RWPE2 (cell line): ENCODE measurements around the gene HERPUD2.

Experiments
- ATAC-seq: fragments of 200-7000 bp; cut with Tn5 transposase; 3 replicates; pipeline ENCODE4 v1.9.1; 2021; ENCODE audit warnings: low read depth
- DNase-seq: peaks from one replicate; pipeline ENCODE4 v3.0.0-alpha.2; 2020; ENCODE audit warnings: low spot score
- H3K27ac ChIP-seq: fragments of 450-650 bp; 2 replicates; pipeline ENCODE4 v1.5.1; 2017; ENCODE audit warnings: mild to moderate bottlenecking; ENCODE audit not compliant: poor library complexity, severe bottlenecking
- H3K27me3 ChIP-seq: fragments of 250-450 bp; sonication (Bioruptor Pico); 2 replicates; pipeline ENCODE4 v1.5.1; 2021; ENCODE audit warnings: mild to moderate bottlenecking, moderate library complexity; ENCODE audit not compliant: insufficient read depth, poor library complexity, severe bottlenecking
- H3K36me3 ChIP-seq: fragments of 250-450 bp; sonication (Bioruptor Pico); 2 replicates; pipeline ENCODE4 v1.5.1; 2020; ENCODE audit warnings: low read depth, mild to moderate bottlenecking, moderate library complexity
- H3K4me1 ChIP-seq: fragments of 250-450 bp; sonication (Bioruptor Pico); 2 replicates; pipeline ENCODE4 v1.5.1; 2021; ENCODE audit warnings: mild to moderate bottlenecking, moderate library complexity; ENCODE audit not compliant: insufficient read depth, poor library complexity, severe bottlenecking
- H3K4me3 ChIP-seq: fragments of 250-450 bp; sonication (Bioruptor Pico); 2 replicates; pipeline ENCODE4 v1.5.1; 2021; ENCODE audit warnings: mild to moderate bottlenecking, moderate library complexity; ENCODE audit not compliant: severe bottlenecking
- H3K9me3 ChIP-seq: fragments of 250-450 bp; sonication (Bioruptor Pico); 2 replicates; pipeline ENCODE4 v1.5.1; 2021; ENCODE audit warnings: mild to moderate bottlenecking, moderate library complexity; ENCODE audit not compliant: severe bottlenecking
- CTCF ChIP-seq: fragments of 450-650 bp; IDR thresholded peaks from one replicate; pipeline ENCODE4 v1.5.1; 2017; ENCODE audit warnings: mild to moderate bottlenecking, moderate library complexity; ENCODE audit not compliant: poor library complexity, severe bottlenecking

HERPUD2 gene

GRCh38 chr7:35720849-35721248 is 25.9 kb upstream of the HERPUD2 start:
- H3K9me3 ChIP-seq, result no peaks in the 10 kb centered on the region
- no peak for ATAC-seq
- H3K4me3 ChIP-seq, result no peak overlapping the region
- DNase-seq, result no peak
- H3K27me3 ChIP-seq, result no peaks in the 10 kb centered on the region
- no peak for TF ChIP-seq CTCF
- H3K36me3 ChIP-seq, result no peaks in the 10 kb centered on the region
- no peak overlapping the region for H3K27ac ChIP-seq
- no peaks in the 10 kb centered on the region for H3K4me1 ChIP-seq

- no peak for TF ChIP-seq CTCF
- H3K27me3 ChIP-seq, result no peaks in the 10 kb centered on the region
Observed at GRCh38 chr7:35720032-35720431, 25.1 kb upstream of the HERPUD2 start.

GRCh38 chr7:35718047-35718446 is 23.1 kb upstream of the HERPUD2 start:
- ATAC-seq (no peak), DNase-seq (no peak)
- Histone ChIP-seq H3K4me1 (no peaks in the 10 kb centered on the region), H3K4me3 (no peak overlapping the region), H3K27me3 (no peaks in the 10 kb centered on the region), H3K9me3 (no peaks in the 10 kb centered on the region), H3K27ac (no peak overlapping the region), H3K36me3 (no peaks in the 10 kb centered on the region)
- TF ChIP-seq CTCF, result no peak

More at GRCh38 chr7:35720032-35720431, 25.1 kb upstream of the HERPUD2 start:
- DNase-seq (no peak), ATAC-seq (no peak)
- no peak overlapping the region for H3K4me3 ChIP-seq
- no peaks in the 10 kb centered on the region for H3K4me1 ChIP-seq
- no peaks in the 10 kb centered on the region for H3K36me3 ChIP-seq
- no peak overlapping the region for H3K27ac ChIP-seq
- no peaks in the 10 kb centered on the region for H3K9me3 ChIP-seq

GRCh38 chr7:35717516-35717915 is 22.6 kb upstream of the HERPUD2 start:
- ATAC-seq, result no peak
- no peaks in the 10 kb centered on the region for H3K27me3 ChIP-seq
- no peak overlapping the region for H3K4me3 ChIP-seq
- no peak overlapping the region for H3K27ac ChIP-seq
- no peaks in the 10 kb centered on the region for H3K36me3 ChIP-seq
- H3K4me1 ChIP-seq, result no peaks in the 10 kb centered on the region
- no peak for DNase-seq
- H3K9me3 ChIP-seq, result no peaks in the 10 kb centered on the region
- no peak for TF ChIP-seq CTCF

GRCh38 chr7:35717013-35717412 is 22.1 kb upstream of the HERPUD2 start:
- Histone ChIP-seq H3K27me3 (no peaks in the 10 kb centered on the region), H3K27ac (no peak overlapping the region), H3K9me3 (no peaks in the 10 kb centered on the region), H3K36me3 (no peaks in the 10 kb centered on the region), H3K4me3 (no peak overlapping the region), H3K4me1 (no peaks in the 10 kb centered on the region)
- DNase-seq (no peak), ATAC-seq (no peak)
- TF ChIP-seq CTCF, result no peak
